ENCODE measurements around the gene PUM1.

DNA sequence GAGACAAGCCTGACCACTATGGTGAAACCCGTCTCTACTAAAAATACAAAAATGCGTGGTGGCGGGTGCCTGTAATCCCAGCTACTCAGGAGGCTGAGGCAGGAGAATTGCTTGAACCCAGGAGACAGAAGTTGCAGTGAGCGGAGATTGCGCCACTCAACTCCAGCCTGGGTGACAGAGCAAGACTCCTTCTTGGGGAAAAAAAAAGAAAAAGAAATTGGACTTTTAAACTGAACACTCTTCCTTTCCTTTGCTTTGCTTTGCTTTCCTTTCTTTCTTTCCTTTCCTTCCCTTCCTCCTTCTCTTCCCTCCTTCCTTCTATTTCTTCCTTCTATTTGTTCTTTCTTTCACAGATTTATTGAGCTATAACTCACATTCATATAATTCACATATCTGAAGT is 43.3 kb upstream of the PUM1 start:
- TF ChIP-seq POLR2A (IDR thresholded peaks at IDR 0.05; ENCODE audit: low read depth, low read length) (no peak), TAF1 (IDR thresholded peaks at IDR 0.05; ENCODE audit: borderline replicate concordance, low read depth, low read length) (no peak), MEF2B (IDR thresholded peaks at IDR 0.05; ENCODE audit: partially characterized antibody, poor library complexity, severe bottlenecking) (no peak), RCOR1 (conservative IDR thresholded peaks at IDR 0.05; ENCODE audit: low read depth, low read length) (no peak), NFIC (IDR thresholded peaks at IDR 0.05; ENCODE audit: low read depth, low read length) (no peak), ETV6 (conservative IDR thresholded peaks at IDR 0.05 in 1 of 2, IDR thresholded peaks at IDR 0.05 in 1 of 2; ENCODE audit: borderline replicate concordance in 1 of 2, low read depth in 1 of 2) (no peak), POLR2AphosphoS2 (IDR thresholded peaks at IDR 0.05; ENCODE audit: low read depth, low read length) (no peak)
- TF ChIP-seq, protein P1, sequence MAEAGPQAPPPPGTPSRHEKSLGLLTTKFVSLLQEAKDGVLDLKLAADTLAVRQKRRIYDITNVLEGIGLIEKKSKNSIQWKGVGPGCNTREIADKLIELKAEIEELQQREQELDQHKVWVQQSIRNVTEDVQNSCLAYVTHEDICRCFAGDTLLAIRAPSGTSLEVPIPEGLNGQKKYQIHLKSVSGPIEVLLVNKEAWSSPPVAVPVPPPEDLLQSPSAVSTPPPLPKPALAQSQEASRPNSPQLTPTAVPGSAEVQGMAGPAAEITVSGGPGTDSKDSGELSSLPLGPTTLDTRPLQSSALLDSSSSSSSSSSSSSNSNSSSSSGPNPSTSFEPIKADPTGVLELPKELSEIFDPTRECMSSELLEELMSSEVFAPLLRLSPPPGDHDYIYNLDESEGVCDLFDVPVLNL (IDR thresholded peaks at IDR 0.05; ENCODE audit: low read depth, low read length) = no peak
- TF ChIP-seq, protein P2, sequence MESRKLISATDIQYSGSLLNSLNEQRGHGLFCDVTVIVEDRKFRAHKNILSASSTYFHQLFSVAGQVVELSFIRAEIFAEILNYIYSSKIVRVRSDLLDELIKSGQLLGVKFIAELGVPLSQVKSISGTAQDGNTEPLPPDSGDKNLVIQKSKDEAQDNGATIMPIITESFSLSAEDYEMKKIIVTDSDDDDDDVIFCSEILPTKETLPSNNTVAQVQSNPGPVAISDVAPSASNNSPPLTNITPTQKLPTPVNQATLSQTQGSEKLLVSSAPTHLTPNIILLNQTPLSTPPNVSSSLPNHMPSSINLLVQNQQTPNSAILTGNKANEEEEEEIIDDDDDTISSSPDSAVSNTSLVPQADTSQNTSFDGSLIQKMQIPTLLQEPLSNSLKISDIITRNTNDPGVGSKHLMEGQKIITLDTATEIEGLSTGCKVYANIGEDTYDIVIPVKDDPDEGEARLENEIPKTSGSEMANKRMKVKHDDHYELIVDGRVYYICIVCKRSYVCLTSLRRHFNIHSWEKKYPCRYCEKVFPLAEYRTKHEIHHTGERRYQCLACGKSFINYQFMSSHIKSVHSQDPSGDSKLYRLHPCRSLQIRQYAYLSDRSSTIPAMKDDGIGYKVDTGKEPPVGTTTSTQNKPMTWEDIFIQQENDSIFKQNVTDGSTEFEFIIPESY (IDR thresholded peaks at IDR 0.05) = no peak
- TF ChIP-seq, protein P3, sequence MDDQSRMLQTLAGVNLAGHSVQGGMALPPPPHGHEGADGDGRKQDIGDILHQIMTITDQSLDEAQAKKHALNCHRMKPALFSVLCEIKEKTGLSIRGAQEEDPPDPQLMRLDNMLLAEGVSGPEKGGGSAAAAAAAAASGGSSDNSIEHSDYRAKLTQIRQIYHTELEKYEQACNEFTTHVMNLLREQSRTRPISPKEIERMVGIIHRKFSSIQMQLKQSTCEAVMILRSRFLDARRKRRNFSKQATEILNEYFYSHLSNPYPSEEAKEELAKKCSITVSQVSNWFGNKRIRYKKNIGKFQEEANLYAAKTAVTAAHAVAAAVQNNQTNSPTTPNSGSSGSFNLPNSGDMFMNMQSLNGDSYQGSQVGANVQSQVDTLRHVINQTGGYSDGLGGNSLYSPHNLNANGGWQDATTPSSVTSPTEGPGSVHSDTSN (IDR thresholded peaks at IDR 0.05; ENCODE audit: insufficient replicate concordance, low read depth, low read length) = no peak

All from GM12878 (cell line).